GM19043 (cell line): ENCODE measurements around the gene CNBP.
A peak's percentile ranks its signal among the peaks of the same experiment; 100 is the strongest.
"Not testable (repeated sequence)": the region's sequence is repeated elsewhere in the genome, so short reads cannot be mapped to it uniquely, and the experiment has no call there.

Source experiments
- ATAC-seq: cut with Tn5 transposase; IDR thresholded peaks from one replicate; pipeline ENCODE4 v1.9.1; 2021; ENCODE audit warnings: low read depth; ENCODE audit not compliant: unreplicated experiment

The CNBP gene

DNA sequence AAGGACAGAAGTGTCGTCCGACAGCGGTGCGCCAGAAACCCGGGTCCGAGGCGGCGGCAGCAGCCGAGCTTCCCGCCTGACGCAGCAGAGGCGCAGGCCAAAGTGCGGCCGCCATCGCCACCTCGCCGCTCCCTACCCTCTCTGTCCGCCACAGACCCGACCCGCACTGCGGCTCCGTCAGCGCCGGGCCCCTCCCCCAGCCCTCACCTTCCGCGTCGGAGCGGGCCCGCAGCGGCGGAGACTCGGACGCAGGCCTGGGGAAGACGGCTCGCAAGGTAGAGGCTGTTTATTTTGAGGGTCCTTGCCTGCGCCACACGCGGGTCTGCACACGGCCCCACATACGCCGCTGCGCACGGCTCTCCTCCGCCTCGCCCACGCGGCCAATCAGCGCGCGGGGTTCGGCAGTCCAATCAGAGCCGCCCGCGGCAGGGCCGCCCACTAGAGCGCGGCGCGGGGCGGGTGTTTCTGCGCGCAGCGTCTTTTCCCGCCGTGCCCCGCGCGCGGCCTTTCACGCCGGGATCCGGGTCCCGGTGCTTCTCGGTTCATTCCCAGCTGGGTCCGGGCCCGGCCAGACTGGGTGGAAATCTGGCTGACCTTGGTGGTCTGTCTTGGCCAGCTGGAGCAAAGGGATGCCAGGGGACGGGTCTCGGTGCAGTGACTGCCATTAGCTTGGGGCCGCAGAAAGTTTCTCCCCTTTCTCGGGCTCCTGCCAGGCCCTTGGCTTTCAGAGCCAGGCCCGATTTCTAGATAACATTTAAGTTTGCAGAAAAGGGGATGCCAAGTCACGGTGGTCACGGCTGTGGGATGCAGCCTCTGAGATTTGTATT is at the start of gene CNBP:
CNBP (minus strand) TSS at position 328 of the 827 bp plus-strand sequence. CDS start 12,139 bp downstream, outside the sequence.
- peak; percentile 97 for ATAC-seq

DNA sequence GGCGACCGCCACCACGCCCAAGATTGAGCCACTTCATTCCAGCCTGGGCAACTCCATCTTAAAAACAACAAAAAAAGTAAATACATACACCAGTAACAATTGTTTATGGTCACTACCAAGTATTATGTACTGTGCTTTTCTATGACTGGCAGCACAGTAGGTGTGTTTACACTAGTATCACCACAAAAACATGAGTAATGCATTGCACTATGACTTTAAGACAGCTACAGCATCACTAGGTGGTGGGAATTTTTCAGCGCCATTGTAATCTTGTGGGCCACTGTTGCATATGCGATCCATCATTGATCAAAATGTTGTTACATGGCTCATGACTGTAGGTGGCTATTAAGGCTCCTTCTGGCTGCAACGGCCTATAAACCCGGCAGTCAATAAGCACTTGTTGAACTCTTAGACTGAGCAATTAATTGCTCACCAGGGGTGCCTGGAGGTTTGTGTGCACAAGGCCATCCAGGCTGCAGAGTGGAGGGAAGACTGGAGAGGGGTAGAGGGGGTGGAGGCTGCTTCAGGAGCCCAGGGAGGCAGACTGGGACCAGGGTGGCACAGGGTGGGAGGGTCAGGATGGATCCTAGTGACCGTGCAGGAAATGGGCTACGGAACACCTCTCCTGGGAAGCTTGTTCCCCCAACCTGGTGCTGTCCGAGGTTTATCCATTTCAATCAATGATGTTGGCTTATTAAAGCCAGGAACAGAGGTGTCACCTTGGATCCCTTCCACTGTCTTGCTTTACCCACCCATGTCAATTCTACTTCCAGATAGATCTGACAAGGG is 47.8 kb upstream of the CNBP start:
- ATAC-seq = no peak

DNA sequence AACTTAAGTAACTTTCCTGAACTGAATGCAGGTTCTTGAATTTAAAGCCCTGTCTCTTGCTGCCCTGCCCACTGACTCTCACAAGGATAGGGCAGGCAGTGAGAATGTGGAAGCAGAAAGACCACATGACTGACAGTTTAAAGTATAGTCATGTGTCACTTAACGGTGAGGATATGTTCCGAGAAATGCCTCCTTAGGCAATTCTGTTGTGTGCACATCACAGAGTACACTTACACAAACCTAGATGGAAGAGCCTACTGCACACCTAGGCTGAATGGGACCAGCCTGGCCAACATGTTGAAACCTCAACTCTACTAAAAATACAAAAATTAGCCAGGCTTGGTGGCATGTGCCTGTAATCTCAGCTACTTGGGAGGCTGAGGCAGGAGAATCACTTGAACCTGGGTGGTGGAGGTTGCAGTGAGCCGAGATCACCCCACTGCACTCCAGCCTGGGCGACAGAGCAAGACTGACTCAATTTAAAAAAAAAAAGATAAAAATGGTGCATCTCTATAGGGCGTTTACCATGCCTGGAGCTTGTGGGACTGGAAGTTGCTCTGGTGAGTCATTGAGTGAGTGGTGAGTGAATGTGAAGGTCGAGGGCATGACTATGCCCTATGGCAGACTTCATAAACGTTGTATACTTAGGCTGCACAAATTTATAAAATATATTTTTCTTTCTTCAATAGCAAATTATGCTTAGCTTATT is 46.8 kb upstream of the CNBP start:
- no peak for ATAC-seq

DNA sequence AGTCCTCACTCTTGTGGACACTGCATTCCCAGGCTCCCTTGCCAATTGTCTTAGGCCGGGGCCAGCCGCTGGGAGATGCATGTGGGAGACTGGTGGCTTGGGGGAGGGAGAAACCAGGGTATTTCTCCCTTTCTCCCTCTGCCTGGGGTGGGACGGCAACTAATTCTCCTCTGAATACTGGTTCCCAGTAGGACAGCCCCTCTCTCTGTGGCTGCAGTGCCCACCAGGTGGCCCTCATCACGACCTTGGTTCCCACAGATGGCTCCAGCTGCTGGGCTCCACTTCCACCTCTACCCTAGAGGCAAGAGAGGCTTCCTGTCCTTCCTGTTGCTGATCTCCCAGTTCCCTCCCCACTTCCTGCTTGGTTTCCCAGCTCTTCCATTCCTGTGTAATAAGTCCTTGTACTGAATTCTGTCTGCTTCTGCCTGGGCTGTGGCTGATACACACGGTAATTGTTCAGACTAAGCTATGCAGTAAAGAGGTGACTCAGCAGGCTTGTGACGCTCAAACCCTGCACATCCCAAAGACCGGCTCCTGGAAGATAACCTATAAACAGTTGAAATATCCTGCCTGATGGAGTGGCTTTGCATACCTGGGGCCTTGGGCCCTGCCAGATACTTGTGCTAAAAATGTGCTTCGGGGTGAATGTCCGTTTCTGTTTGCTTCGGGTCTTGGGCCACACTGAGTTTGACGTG is 45.3 kb upstream of the CNBP start:
- ATAC-seq = no peak

DNA sequence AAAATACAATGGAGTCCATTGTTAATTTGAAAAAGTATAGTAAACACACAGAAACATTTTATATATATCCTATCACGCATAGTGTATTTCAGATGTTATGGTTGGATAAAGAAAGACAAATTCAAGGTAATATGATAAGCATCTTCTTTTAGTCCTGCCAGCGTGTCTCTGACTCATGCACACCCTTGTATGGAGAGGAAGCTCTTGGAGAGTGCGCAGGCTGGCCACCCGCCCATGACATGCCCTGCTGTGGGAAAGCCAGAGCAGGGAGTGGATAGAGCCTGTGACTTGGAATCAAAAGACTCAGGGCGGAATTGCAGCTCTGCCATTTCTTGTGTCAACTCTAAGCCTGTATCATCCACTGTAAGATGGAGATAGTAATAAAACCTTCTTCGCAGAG is 42.7 kb upstream of the CNBP start:
- ATAC-seq = no peak

DNA sequence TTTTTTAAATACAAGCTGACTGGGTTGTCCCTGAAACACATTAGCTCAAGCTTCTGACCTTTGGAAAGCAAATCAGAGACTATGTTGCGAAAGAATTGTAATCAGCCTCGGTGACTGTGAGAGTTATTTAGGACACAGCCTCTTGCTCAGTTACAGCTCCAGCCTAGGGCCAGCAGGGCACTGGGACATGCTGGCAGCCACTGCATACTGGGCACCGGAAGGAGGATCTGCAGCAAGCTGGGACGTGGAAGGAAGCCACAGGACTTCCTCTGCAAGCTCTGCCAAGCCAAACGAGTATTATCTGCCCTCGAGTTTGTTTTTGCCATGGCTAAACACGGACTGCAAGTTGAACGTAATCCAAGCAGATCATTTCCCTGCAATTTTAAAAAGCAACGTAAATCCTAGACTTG is 41.3 kb upstream of the CNBP start:
- no peak for ATAC-seq

DNA sequence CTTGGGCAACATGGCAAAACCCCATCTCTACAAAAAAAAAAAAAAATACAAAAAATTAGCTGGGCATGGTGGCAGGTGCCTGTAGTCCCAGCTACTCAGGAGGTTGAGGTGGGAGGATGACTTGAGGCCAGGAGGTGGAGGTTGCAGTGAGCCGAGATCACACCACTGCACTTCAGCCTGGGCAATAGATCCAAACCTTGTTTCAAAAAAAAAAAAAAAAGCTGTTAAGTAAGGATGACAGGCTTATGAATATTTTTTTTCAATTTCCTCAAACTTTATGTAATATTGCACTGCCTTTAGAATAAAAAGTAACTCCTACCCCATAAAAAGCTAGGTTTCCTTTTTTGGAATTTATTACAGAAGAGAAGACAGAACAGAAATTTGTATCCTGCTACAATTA is 40.7 kb upstream of the CNBP start:
- not testable (repeated sequence) for ATAC-seq

DNA sequence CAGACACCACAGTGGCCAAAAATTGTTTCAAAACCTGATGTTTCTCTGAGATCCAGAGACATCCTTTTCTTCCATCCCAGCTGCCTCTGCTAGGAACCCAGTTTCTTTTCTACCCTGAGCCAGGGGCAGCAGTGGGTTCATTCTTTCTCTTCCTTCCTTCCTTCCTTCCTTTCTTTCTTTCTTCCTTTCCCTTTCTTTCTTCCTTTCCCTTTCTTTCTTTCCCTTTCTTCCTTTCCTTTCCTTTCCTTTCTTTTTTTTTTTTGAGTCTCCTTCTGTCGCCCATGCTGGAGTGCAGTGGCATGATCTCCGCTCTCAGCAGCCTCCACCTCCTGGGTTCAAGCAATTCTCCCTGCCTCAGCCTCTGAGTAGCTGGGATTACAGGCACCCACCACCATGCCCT is 35.0 kb upstream of the CNBP start:
- no peak for ATAC-seq

DNA sequence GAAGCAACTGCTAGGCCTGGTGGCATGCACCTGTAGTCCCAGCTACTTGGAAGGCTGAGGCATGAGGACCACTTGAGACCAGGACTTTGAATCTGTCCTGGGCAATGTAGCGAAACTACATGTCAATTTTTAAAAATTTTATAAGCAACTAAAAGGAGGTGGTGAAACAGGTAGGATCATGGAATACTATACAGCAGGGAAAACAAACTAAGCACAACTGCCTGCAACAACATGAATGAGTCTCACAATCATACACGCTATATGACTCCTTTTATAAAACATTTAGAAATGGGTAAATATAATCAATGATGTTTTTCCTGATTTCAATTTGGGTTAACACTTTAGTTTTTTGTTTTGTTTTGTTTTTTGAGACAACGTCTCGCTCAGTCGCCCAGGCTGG is 29.5 kb upstream of the CNBP start:
- ATAC-seq = no peak

DNA sequence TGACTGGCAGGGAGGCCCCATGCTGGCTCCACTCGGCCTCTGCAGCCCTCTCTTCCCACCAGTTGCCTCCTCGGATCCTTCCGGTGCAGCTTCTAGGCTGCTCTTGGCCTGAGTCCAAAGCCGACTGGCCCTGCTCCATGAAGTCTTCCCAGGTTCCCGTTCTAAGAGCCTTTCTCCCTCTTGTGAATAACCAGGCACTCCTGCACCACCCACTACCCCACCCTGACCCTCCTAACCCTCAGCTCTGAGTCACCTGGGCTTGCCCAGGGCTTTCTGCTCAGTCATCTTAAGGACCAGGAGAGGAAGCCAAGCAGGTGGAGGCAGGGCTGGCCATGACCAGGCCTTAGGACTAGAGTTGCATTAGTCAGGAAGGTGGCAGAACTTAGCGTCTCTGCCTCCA is 28.1 kb upstream of the CNBP start:
- no peak for ATAC-seq

DNA sequence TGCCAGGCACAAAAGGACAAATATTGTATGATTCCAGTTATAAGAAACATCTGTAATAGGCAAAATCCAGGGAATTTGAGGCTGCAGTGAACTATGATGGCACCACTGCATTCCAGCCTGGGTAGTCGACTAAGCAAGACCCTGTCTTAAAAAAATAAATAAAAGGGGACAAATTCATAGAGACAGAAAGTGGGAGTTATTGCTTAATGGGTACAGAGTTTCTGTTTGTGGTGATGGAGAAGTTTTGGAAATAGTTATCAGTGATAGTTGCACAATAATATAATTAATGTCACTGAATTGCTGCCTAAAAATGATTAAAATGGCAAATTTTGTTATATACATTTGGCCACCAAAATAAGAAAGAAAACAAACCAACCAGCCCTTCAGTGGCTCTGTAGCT is 27.6 kb upstream of the CNBP start:
- ATAC-seq = no peak

DNA sequence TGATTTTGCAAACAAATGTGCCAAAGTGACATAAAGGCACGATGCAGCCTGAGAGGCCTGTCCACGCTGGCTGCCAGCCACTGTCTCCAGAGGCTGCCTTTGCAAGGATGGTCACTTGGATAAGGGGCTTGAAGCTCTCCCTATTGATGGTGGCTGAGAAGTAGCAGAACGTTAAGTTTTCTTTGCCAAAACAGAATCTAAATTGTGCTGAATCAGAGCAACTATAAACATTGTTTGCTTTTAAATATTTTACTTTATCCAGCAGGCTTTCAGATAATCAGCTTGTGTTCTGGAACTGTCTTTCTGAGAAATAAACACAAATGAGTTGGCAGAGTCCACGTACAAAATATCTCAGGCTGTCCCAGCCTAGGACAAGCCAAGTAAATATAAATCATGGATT is 23.8 kb upstream of the CNBP start:
- no peak for ATAC-seq

DNA sequence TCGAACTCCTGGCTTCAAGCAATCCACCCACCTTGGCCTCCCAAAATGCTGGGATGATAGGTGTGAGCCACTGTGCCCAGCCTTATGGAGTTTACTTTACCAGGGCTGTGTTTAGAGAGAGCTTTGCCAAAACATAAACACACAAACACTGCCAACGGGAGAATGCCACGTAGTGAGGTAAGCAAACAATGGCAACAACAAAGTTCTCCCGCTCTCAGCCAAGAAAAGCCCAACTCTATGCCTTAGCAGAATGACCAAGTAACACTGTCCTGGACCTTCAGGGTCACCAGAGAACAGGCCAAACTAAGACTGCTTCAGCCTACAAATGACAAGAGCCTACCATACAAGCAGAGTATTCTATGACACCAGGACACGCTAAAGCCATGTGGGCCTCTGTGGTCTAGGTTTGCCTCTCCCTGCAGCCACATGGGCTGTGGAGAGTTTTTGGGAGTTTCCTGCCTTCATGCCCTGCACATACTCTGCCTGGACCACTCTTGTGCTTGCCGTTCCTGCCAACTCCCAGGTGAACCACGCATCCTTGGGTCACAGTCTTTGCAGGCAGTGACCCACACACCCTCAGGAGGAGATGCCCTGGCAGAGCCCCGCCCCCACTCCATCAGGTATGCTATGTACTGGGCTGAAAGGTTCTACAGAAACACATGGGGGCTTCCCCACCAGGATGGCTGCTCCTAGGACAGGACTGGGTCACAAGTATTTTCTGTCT is 21.6 kb upstream of the CNBP start:
- no peak for ATAC-seq

DNA sequence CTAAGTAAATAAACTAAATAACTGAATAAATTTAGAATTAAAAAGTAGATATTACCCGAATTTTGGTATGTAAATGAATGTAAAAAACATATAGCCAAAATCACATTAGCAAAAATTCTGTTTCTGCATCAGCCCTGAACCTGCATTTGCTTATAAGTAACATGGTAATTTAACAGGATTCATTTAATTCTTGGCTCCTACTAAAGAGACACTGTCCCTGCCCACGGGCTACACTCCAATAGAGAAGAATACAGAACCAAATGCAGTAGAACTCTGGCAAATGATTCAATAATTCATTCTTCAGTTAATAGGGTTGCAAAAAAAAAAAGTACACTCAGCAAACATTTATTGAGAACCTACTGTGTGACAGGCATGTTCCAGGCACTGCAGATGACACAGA is 20.8 kb upstream of the CNBP start:
- ATAC-seq = no peak

DNA sequence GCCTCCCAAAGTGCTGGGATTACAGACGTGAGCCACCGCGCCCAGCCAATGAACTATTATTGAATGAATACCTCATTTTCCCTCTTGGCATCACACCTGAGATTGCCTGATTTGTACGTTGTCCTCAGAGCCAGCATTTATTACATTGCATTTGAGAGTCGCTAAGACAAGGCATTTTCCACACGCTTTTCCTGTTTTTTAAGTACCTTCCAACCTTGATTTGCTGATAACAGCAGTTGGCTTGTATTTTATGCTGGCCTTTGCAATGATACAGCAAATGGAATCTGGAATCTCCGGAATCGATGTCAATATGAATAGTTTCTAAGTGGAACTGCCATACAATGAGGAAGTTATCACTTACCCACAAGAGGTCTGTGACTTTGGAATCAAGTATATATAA is 15.7 kb upstream of the CNBP start:
- no peak for ATAC-seq

DNA sequence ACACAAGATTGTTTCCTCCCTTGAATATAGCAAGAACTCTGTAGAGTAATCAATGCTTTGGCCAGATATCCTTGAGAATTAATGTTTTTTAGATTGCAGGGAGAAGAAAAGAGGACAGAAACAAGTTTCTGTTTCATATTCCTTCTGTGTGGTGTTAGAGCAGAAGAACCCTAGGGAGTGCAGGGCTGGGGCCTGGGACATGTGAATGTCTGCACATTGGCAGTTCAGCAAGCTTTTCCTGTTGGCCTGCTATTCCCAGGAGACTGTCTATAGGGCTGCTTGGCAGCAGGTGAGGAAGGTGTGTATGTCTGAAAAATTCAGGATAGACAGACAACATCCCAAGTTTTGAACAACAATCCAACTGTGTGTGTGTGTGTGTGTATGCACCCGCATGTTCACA is 13.6 kb upstream of the CNBP start:
- ATAC-seq = no peak

DNA sequence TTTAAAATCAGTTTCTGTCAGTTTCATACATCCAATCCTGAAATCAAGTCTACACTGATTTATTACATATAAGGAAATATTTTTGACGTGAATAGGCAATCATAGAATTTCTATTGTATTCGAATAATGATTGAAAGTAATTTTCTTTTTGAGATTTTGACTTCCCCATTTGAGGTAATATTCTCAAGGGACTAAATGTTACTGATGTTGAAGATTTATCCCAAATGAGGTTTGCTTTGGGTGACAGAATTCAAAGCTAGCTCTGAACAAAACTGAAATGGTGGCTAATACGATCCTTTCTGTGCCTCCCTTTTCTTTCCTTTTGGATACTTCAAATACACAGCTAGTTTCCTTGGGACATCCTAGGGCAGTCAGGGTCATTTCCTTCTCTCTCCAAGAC is 12.9 kb upstream of the CNBP start:
- no peak for ATAC-seq

DNA sequence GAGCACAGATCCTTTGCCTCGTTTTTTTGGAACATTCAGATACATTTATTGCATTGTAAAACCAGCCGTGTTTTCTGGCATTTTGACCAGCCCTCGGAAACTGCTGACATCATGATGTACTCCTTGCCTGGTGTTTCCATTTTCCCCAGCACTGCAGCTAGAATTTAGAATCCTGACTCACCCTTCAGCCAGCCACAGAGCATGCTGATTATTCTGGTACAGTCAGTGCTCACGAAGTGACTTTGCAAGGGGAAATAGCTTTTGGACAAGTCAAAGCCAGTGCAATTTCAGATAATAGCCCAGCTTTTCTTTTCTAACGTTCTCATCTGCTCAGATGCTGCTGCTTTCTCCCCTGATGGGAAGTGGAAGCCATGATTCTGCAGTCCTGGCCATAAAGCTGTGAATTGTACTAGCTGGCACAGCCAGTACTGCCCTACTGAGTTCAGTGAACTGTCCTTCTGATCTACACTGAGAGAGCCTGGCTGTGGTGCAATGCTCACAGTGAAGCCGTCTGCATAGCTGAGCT is 12.1 kb upstream of the CNBP start:
- no peak for ATAC-seq

DNA sequence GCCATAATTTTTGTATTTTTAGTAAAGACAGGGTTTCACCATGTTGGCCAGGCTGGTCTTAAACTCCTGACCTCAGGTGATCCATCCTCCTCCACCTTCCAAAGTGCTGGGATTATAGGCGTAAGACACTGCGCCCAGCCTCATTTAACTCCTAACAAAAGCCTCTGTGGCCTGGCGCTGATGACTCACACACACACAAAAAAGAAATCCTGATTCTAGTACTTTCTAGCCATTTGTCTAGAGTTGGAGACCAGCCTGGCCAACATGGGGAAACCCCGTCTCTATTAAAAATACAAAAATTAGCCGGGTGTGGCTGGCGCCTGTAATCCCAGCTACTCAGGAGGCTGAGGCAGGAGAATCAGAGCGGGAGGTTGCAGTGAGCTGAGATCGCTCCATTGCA is 6.1 kb upstream of the CNBP start:
- not testable (repeated sequence) for ATAC-seq

DNA sequence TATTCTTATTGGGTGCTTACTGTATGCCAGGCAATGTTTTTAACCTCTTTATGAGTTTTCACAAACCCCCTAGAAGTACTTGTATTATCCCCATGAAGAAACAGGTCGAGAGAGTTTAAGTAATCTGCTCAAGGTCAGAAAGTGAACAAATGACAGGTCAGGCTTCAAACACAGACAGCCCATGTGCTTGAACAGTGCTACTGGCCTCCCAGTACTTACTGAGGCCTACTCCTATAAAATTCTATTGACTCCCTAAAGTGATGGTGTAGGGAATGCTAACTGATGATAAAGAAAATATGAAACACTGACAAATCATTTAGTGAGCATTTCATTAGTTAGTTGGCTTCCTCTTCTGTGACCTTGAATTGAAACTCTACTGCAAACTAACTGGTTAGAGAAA is 4.2 kb upstream of the CNBP start:
- ATAC-seq = no peak
